Activated CD8-positive, alpha-beta memory T cell treated with anti-CD3 and anti-CD28 coated beads, Interleukin-2, amount 50 U/mL, for 1 hour (primary cell): Measurements from ENCODE around the gene PORCN.
"Not testable (repeated sequence)": the region's sequence is repeated elsewhere in the genome, so short reads cannot be mapped to it uniquely, and the experiment has no call there.

Experiments
- DNase-seq: peaks from one replicate; pipeline ENCODE4 v3.0.0-alpha.2; 2020; ENCODE audit errors: extremely low read depth

PORCN gene

DNA sequence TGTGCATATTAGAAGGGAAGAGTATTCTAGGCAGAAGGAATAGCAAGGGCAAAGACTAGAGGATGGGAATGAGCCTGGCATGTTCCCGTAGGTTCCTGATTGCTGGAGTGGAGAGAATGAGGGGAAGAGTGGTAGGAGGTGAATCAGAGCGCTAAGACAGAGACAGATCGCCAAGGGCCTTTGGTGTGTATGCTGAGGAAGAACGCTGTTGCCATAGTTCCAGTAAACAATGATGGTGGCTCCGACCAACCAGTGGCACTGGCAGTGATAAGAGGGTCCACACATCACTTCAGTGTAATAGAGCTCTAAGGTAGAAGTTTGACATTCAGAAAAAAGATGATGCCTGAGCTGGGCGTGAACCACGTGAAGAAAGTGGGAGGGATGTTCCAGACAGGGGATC is 31.7 kb downstream of the PORCN start:
- DNase-seq: no peak

DNA sequence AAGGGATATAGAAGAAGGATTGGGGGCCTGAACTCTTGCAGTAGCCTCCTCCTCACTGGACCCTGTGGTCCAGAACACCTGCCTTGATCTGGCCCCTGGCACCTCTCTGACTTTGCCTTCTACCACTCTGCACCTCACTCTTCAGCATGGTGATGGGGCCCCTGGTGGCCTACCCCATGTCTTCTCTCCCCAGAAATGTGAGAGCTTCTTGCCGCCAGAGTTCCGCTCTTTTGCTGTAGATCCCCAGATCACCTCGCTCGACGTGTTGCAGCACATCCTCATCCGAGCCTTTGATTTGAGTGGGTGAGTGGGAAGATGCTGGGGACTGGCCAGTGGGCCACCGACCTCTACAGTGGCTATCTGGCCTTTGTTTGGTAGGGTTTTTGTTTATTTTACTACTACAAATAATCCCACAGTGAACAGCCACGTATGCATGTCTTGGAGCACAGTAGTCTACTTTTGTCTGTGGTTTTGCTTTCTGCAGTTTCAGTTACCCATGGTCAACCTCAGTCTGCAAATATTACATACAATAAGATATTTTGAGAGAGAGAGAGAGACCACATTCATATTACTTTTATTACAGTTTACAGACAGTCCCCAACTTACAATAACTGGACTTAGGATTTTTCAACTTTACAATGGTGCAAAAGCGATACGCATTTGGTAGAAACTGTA is 32.5 kb downstream of the PORCN start:
- DNase-seq: no peak

DNA sequence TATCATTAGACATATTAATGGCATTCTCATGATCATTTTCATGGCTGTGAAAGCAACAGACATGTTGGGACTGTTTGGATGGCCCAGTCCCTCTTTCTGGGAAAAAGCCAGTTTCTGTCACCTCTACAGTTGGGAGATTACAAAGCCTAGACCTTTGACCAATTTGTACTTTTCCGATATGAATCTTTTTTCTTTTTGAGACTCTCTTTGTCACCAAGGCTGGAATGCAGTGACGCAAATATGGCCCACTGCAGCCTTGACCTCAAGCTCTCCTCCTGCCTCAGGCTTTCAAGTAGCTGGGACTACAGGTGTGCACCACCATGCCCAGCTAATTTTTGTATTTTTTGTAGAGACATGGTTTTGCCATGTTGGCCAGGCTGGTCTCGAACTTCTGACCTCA is 40.1 kb downstream of the PORCN start:
- DNase-seq: no peak

DNA sequence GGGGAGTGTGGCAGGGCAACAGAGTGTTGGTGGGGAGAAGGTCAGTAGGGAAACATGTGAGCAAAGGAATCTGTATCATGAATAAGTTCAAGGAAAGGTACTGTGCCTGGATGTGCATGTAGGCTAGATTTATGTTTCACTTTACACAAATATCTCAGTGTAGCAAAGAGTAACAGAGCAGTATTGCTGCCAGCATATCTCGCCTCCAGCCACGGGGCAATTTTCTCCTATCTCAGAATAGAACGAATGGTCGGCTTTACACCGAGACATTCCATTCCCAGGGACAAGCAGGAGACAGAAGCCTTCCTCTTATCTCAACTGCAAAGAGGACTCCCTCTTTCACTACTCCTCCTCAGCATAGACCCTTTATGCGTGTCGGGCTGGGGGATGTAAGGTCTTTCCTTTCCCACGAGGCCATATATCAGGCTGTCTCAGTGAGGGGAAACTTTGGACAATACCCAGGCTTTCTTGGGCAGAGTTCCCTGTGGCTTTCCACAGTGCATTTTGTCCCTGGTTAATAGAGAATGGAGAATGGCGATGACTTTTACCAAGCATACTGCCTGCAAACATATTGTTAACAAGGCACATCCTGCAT is 47.0 kb downstream of the PORCN start:
- DNase-seq: not testable (repeated sequence)

DNA sequence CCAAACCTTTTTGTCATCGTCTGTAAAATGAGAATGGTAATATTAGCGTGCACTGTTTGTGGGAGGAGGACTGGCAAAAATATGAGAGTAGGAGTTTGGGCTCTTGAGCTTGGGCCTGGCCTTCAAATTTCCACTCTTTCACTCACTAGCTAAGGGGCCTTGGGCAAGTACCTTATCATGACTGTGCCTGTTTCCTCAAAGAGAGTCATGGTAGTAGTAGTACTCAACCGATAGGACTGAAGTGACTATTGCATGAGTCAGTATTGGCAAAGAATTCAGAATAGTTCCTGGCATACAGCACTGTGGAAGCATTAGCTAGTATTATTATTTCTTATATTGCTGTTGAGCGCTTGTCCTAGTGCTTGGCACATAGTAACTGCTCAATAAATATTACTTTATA is 49.5 kb downstream of the PORCN start:
- DNase-seq: no peak

DNA sequence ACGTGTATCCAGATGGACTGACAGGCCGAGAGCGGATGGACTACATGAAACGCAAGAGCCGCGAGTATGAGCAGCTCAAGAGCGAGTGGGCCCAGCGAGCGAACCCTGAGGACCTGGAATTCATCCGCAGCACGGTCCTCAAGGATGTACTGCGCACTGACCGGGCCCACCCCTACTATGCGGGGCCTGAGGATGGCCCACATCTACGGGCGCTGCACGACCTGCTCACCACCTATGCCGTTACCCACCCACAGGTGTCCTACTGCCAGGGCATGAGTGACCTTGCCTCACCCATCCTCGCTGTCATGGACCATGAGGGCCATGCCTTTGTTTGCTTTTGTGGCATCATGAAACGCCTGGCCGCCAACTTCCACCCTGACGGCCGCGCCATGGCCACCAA is 50.8 kb downstream of the PORCN start:
- no peak for DNase-seq

DNA sequence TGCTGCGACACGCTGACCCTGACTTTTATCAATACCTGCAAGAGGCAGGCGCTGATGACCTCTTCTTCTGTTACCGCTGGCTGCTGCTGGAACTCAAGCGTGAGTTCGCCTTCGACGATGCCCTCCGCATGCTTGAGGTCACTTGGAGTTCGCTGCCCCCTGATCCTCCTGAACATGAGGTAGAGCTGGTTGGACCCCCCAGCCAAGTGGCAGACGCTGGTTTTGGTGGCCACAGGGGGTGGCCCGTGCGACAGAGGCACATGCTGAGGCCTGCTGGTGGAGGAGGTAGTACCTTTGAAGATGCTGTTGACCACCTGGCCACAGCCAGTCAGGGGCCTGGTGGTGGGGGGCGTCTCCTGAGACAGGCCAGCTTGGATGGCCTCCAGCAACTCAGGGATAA is 51.3 kb downstream of the PORCN start:
- DNase-seq: no peak

DNA sequence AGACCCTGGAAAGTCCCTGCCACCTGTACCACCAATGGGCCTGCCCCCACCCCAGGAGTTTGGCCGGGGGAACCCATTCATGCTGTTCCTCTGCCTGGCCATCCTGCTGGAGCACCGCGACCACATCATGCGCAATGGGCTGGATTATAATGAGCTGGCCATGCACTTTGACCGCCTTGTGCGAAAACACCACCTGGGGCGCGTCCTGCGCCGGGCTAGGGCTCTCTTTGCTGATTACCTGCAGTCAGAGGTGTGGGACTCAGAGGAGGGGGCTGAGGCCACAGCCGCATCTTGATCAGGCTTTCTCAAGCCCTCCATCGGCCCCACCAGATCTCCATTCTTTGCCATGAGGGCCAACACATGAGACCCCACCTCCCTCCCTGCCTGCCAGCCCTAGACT is 51.9 kb downstream of the PORCN start:
- no peak for DNase-seq

DNA sequence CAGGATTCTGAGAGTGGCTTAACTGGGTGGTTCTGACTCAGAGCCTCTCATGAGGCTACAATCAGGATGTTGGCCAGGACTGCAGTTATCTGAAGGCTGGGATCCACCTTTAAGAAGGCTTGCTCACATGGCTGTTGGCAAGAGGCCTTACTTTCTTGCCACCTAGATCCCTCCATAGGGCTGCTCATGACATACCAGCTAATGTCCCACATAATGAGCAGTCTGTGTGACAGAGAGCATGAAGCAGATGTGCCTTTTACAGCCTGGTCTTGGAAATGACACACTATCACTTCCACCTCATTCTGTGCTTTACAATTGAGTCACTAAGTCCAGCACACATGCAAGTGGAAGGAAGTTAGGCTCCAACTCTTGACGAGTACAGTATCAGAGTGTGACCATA is 61.2 kb downstream of the PORCN start:
- DNase-seq: no peak
